ENCODE results near the gene SBF2.

SBF2 gene

DNA sequence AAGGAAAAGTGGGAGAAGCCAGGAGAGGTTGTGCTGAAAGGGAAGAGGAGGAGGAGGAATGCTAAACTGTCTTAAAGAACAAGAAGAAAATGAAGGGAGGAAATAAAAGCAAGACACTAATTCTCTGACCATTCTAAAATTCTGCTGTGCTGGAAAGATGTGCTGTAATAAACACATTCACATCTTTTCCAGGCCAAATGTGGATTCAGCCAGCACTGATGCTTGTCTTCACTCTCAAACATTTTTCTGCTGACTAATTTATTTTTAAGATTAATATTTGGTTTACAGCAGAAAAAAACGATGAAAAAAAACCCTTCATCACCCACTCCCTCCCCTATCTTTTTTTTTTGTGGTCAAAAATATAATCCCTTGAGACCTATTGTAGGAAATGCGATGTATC lies 406.5 kb downstream of the SBF2 start:
- no peak overlapping the region for H3K9ac ChIP-seq (ENCODE audit: low read length)
- H3K9me3 ChIP-seq (ENCODE audit: control insufficient read depth, low read depth, low read length) = no peaks in the 10 kb centered on the region
- H3K27me3 ChIP-seq (ENCODE audit: control insufficient read depth, insufficient read depth, low read length) = no peaks in the 10 kb centered on the region
- H3K4me3 ChIP-seq (ENCODE audit: low read length) = no peak overlapping the region
- H3K4me1 ChIP-seq (ENCODE audit: control insufficient read depth, low read depth, low read length) = peaks cover 5% of the 10 kb centered on the region
- H3K36me3 ChIP-seq (ENCODE audit: control insufficient read depth, low read depth, low read length) = no peaks in the 10 kb centered on the region
- no peak overlapping the region for H3K27ac ChIP-seq (ENCODE audit: low read length)

GRCh38 chr11:9886595-9886994 lies 407.4 kb downstream of the SBF2 start:
- H3K9ac ChIP-seq (ENCODE audit: low read length) = no peak overlapping the region
- H3K9me3 ChIP-seq (ENCODE audit: control insufficient read depth, low read depth, low read length) = no peaks in the 10 kb centered on the region
- no peaks in the 10 kb centered on the region for H3K27me3 ChIP-seq (ENCODE audit: control insufficient read depth, insufficient read depth, low read length)
- H3K27ac ChIP-seq (ENCODE audit: low read length) = no peak overlapping the region
- H3K4me3 ChIP-seq (ENCODE audit: low read length) = no peak overlapping the region
- H3K36me3 ChIP-seq (ENCODE audit: control insufficient read depth, low read depth, low read length) = no peaks in the 10 kb centered on the region
- peaks cover 5% of the 10 kb centered on the region for H3K4me1 ChIP-seq (ENCODE audit: control insufficient read depth, low read depth, low read length)

DNA sequence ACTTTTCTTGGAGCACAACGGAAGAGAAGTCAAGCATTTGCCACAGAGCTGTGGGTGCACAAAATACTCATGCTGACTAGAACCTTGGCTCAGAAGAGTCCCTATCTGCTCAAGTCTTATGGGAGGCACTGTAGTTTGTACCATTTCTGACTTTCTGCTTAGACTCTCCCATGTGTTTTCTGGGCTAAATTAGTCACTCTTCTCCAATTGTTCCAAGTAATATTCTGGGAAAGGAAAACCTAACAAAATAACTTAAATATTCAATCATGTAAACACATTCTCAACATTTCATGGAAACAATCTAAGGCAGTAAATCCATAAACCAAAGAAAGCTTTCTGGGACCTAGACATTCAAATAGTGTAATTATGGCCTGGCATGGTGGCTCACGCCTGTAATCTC lies 409.4 kb downstream of the SBF2 start:
- H3K36me3 ChIP-seq (ENCODE audit: control insufficient read depth, low read depth, low read length) = no peaks in the 10 kb centered on the region
- H3K27ac ChIP-seq (ENCODE audit: low read length) = no peak overlapping the region
- no peak overlapping the region for H3K4me3 ChIP-seq (ENCODE audit: low read length)
- H3K4me1 ChIP-seq (ENCODE audit: control insufficient read depth, low read depth, low read length) = peaks cover 5% of the 10 kb centered on the region
- H3K9me3 ChIP-seq (ENCODE audit: control insufficient read depth, low read depth, low read length) = no peaks in the 10 kb centered on the region
- no peaks in the 10 kb centered on the region for H3K27me3 ChIP-seq (ENCODE audit: control insufficient read depth, insufficient read depth, low read length)
- H3K9ac ChIP-seq (ENCODE audit: low read length) = no peak overlapping the region

GRCh38 chr11:9880657-9881056 lies 413.4 kb downstream of the SBF2 start:
- Histone ChIP-seq H3K4me3 (ENCODE audit: low read length) (no peak overlapping the region), H3K9me3 (ENCODE audit: control insufficient read depth, low read depth, low read length) (no peaks in the 10 kb centered on the region), H3K4me1 (ENCODE audit: control insufficient read depth, low read depth, low read length) (peaks cover 8% of the 10 kb centered on the region), H3K27me3 (ENCODE audit: control insufficient read depth, insufficient read depth, low read length) (no peaks in the 10 kb centered on the region), H3K9ac (ENCODE audit: low read length) (no peak overlapping the region), H3K36me3 (ENCODE audit: control insufficient read depth, low read depth, low read length) (no peaks in the 10 kb centered on the region), H3K27ac (ENCODE audit: low read length) (no peak overlapping the region)

DNA sequence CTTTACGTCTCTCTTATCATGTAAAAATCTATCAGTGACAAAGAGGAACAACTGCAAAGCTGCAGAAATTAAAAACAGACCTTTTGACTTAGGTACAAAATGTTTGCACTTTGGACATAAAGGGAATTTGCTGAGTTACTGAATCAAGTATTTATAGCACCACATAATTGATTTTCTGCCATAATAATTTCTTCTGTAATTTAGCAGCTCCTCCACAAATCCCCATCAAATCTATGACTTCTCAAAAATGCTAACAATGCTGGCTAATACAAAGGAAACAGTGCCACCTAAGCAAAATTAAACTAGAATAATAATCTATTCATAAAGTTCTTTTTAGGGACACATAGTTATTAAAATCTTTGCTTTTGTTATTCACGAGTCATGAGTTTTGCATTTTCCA lies 415.1 kb downstream of the SBF2 start:
- no peaks in the 10 kb centered on the region for H3K9me3 ChIP-seq (ENCODE audit: control insufficient read depth, low read depth, low read length)
- H3K27me3 ChIP-seq (ENCODE audit: control insufficient read depth, insufficient read depth, low read length) = no peaks in the 10 kb centered on the region
- no peak overlapping the region for H3K27ac ChIP-seq (ENCODE audit: low read length)
- no peaks in the 10 kb centered on the region for H3K36me3 ChIP-seq (ENCODE audit: control insufficient read depth, low read depth, low read length)
- no peak overlapping the region for H3K9ac ChIP-seq (ENCODE audit: low read length)
- H3K4me3 ChIP-seq (ENCODE audit: low read length) = no peak overlapping the region
- H3K4me1 ChIP-seq (ENCODE audit: control insufficient read depth, low read depth, low read length) = peaks cover 8% of the 10 kb centered on the region

GRCh38 chr11:9876331-9876730 lies 417.7 kb downstream of the SBF2 start:
- Histone ChIP-seq H3K27me3 (ENCODE audit: control insufficient read depth, insufficient read depth, low read length) (no peaks in the 10 kb centered on the region), H3K9me3 (ENCODE audit: control insufficient read depth, low read depth, low read length) (peaks cover 3% of the 10 kb centered on the region), H3K27ac (ENCODE audit: low read length) (no peak overlapping the region), H3K4me3 (ENCODE audit: low read length) (no peak overlapping the region), H3K36me3 (ENCODE audit: control insufficient read depth, low read depth, low read length) (no peaks in the 10 kb centered on the region), H3K9ac (ENCODE audit: low read length) (no peak overlapping the region), H3K4me1 (ENCODE audit: control insufficient read depth, low read depth, low read length) (peaks cover 8% of the 10 kb centered on the region)

- H3K9me3 ChIP-seq (ENCODE audit: control insufficient read depth, low read depth, low read length) = peaks cover 5% of the 10 kb centered on the region
- no peak overlapping the region for H3K27ac ChIP-seq (ENCODE audit: low read length)
- no peak overlapping the region for H3K9ac ChIP-seq (ENCODE audit: low read length)
- peaks cover 8% of the 10 kb centered on the region for H3K4me1 ChIP-seq (ENCODE audit: control insufficient read depth, low read depth, low read length)
- no peak overlapping the region for H3K4me3 ChIP-seq (ENCODE audit: low read length)
- H3K36me3 ChIP-seq (ENCODE audit: control insufficient read depth, low read depth, low read length) = no peaks in the 10 kb centered on the region
- no peaks in the 10 kb centered on the region for H3K27me3 ChIP-seq (ENCODE audit: control insufficient read depth, insufficient read depth, low read length)
Observed at GRCh38 chr11:9875862-9876261, 418.2 kb downstream of the SBF2 start.

DNA sequence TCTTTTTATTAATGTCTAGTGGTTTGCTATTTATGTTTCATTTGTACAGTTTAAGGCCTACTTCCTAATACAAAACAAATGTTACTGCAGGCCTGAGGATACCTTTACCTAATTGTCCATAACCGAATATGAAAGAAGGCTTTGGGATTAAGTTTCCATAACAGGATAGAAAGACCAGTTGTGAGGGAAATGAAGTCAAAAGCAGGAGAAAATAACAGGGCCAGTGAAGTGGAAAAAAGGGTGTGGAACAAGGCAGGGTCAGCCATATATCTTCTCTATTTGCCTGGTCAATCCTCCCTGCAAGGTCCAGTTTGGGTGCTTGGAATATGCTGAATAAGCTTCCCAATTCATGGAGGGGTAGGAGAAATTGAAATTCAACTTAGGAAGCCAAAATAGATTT lies 418.6 kb downstream of the SBF2 start:
- H3K36me3 ChIP-seq (ENCODE audit: control insufficient read depth, low read depth, low read length) = no peaks in the 10 kb centered on the region
- H3K27ac ChIP-seq (ENCODE audit: low read length) = no peak overlapping the region
- H3K4me1 ChIP-seq (ENCODE audit: control insufficient read depth, low read depth, low read length) = peaks cover 8% of the 10 kb centered on the region
- no peak overlapping the region for H3K4me3 ChIP-seq (ENCODE audit: low read length)
- H3K27me3 ChIP-seq (ENCODE audit: control insufficient read depth, insufficient read depth, low read length) = no peaks in the 10 kb centered on the region
- peaks cover 6% of the 10 kb centered on the region for H3K9me3 ChIP-seq (ENCODE audit: control insufficient read depth, low read depth, low read length)
- no peak overlapping the region for H3K9ac ChIP-seq (ENCODE audit: low read length)

GRCh38 chr11:9874466-9874865 lies 419.6 kb downstream of the SBF2 start:
- Histone ChIP-seq H3K4me3 (ENCODE audit: low read length) (no peak overlapping the region), H3K36me3 (ENCODE audit: control insufficient read depth, low read depth, low read length) (no peaks in the 10 kb centered on the region), H3K27ac (ENCODE audit: low read length) (no peak overlapping the region), H3K9me3 (ENCODE audit: control insufficient read depth, low read depth, low read length) (peaks cover 6% of the 10 kb centered on the region), H3K9ac (ENCODE audit: low read length) (no peak overlapping the region), H3K4me1 (ENCODE audit: control insufficient read depth, low read depth, low read length) (peaks cover 8% of the 10 kb centered on the region), H3K27me3 (ENCODE audit: control insufficient read depth, insufficient read depth, low read length) (no peaks in the 10 kb centered on the region)

GRCh38 chr11:9868641-9869040 lies 425.4 kb downstream of the SBF2 start:
- Histone ChIP-seq H3K4me3 (ENCODE audit: low read length) (no peak overlapping the region), H3K9ac (ENCODE audit: low read length) (no peak overlapping the region), H3K9me3 (ENCODE audit: control insufficient read depth, low read depth, low read length) (peaks cover 6% of the 10 kb centered on the region), H3K27me3 (ENCODE audit: control insufficient read depth, insufficient read depth, low read length) (no peaks in the 10 kb centered on the region), H3K36me3 (ENCODE audit: control insufficient read depth, low read depth, low read length) (no peaks in the 10 kb centered on the region), H3K4me1 (ENCODE audit: control insufficient read depth, low read depth, low read length) (peaks cover 2% of the 10 kb centered on the region), H3K27ac (ENCODE audit: low read length) (no peak overlapping the region)

GRCh38 chr11:9862981-9863380 lies 431.0 kb downstream of the SBF2 start:
- Histone ChIP-seq H3K4me1 (ENCODE audit: control insufficient read depth, low read depth, low read length) (peaks cover 31% of the 10 kb centered on the region), H3K27ac (ENCODE audit: low read length) (no peak overlapping the region), H3K4me3 (ENCODE audit: low read length) (peak overlapping the region; percentile 19), H3K36me3 (ENCODE audit: control insufficient read depth, low read depth, low read length) (no peaks in the 10 kb centered on the region), H3K27me3 (ENCODE audit: control insufficient read depth, insufficient read depth, low read length) (no peaks in the 10 kb centered on the region), H3K9ac (ENCODE audit: low read length) (no peak overlapping the region), H3K9me3 (ENCODE audit: control insufficient read depth, low read depth, low read length) (no peaks in the 10 kb centered on the region)

DNA sequence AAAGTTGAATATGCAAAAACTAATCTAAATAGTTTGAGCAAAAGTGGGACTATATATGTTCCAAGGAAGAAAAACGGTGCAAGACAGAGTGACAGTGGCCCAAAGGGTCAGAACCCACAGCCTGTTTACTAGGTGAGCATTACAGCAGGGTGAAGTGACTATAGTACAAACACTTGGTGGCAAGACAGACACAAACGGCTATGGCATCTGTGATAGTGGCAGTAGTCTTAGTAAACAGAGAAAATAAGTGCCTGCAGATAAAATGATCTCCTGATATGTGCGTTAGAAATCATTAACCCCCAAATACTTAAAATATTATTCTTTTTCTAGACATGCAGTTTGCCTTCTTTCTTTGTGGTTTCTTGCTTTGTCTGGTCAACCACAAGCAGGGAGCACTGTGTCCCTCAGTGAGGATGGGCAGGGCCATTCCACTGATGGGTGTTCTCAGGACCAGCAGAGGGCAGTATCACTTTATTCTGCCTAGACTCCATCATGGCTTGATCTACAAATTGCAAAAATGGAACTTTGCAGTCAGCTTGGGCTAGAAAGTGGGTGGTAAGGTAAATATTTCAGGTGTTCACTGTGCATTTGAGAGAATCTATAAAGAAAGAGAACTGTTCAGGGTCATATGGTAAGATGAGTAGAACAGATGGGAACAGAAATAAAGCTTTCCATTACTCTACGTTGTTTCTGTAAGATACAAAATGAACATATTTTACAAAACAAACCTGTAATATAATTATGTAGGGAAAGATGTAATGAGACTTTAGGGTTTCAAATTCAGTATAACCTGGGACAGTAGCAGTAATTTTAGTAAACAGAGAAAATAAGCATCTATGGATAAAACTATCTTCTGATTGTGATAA lies 431.9 kb downstream of the SBF2 start:
- Histone ChIP-seq H3K4me1 (ENCODE audit: control insufficient read depth, low read depth, low read length) (peaks cover 34% of the 10 kb centered on the region), H3K27ac (ENCODE audit: low read length) (no peak overlapping the region), H3K36me3 (ENCODE audit: control insufficient read depth, low read depth, low read length) (no peaks in the 10 kb centered on the region), H3K27me3 (ENCODE audit: control insufficient read depth, insufficient read depth, low read length) (no peaks in the 10 kb centered on the region), H3K4me3 (ENCODE audit: low read length) (no peak overlapping the region), H3K9ac (ENCODE audit: low read length) (no peak overlapping the region), H3K9me3 (ENCODE audit: control insufficient read depth, low read depth, low read length) (no peaks in the 10 kb centered on the region)
